ENCODE results near the gene ABCD4. TPM values are rescaled to one million over a fixed set of nuclear protein-coding genes. Genes with fewer than 3 reads are reported as not detected.

The ABCD4 gene
- polyA plus RNA-seq, 2 donors: 19.2 to 38.4 TPM

DNA sequence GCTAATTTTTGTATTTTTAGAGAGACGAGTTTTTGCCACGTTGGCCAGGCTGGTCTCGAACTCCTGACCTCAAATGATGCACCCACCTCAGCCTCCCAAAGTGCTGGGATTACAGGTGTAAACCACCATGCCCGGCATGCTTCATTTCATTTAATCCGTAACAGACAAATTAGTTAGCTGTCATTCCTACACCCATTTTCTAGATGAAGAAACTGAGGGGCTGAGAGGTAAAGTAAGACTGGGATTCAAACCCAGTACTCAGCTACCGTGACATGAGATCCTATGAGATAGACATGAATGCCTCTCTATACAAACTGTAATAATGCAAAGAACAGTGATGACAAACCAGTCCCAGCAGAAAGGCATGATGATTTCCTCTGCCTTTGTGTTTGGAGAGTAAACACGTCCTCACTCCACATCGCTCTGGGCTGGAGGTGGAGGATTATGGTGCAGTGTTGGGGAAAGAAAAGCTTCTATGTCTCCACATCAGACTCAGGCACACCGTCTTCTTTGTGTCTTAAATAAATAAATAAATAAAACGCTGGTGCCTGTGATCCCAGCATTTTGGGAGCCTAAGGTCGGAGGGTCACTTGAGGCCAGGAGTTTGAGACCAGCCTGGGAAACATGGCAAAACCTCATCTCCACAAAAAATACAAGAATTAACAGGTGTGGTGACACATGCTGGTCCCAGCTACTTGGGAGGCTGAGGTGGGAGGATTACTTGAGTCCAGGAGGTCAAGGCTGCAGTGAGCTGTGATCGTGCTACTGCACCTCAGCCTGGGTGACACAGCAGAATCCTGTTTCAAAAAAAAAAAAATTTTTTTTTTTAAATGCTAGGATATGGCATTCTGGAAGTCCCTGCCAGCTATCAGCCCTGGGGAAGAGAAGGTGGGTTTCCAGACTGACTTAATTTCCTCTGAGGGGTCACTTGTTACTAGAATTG, 53.0 kb downstream of the ABCD4 start:
- 65 to 67% methylated on average over 12 of the region's 12 CpGs for whole genome bisulfite sequencing, 2 donors
- Histone ChIP-seq H3K9me3 (ENCODE audit: control insufficient read depth in 2 of 2, insufficient read depth in 1 of 2, low read depth in 1 of 2, low read length in 1 of 2) (no peaks in the 10 kb centered on the region), H3K27ac (ENCODE audit: low read depth in 2 of 2, low read length in 1 of 2) (no peak overlapping the region), H3K27me3 (ENCODE audit: control insufficient read depth in 1 of 2, insufficient read depth in 2 of 2, low read length in 2 of 2) (peaks cover 0 to 7% of the 10 kb centered on the region in 2 donors), H3K36me3 (ENCODE audit: control insufficient read depth in 2 of 2, insufficient read depth in 2 of 2, low read length in 1 of 2) (no peaks in the 10 kb centered on the region), H3K4me3 (ENCODE audit: low read depth in 1 of 2, low read length in 2 of 2) (no peak overlapping the region), H3K4me1 (ENCODE audit: control insufficient read depth in 2 of 2, insufficient read depth in 2 of 2, low read length in 1 of 2) (no peaks in the 10 kb centered on the region)

DNA sequence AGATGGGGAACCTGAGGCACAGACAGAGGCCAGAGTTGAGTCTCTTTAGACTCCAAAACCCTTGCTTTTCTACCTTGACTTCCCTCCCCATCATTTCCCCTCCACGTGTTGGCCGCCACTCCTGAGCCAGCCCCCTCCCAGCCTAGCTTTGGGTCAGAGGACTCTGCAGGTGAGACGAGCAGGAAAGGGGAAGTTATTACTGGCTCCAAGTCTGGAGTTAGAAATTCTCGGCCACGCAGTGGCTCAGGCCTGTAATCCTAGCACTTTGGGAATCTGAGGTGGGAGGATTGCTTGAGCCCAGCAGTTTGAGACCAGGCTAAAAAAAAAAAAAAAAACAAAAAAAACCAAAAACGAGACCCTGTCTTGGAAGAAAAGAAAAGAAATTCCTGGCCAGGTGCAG, 54.7 kb downstream of the ABCD4 start:
- H3K4me3 ChIP-seq (ENCODE audit: low read depth in 1 of 2, low read length in 2 of 2): no peak overlapping the region
- no peaks in the 10 kb centered on the region for H3K36me3 ChIP-seq (ENCODE audit: control insufficient read depth in 2 of 2, insufficient read depth in 2 of 2, low read length in 1 of 2)
- H3K9me3 ChIP-seq (ENCODE audit: control insufficient read depth in 2 of 2, insufficient read depth in 1 of 2, low read depth in 1 of 2, low read length in 1 of 2): no peaks in the 10 kb centered on the region
- no peaks in the 10 kb centered on the region for H3K4me1 ChIP-seq (ENCODE audit: control insufficient read depth in 2 of 2, insufficient read depth in 2 of 2, low read length in 1 of 2)
- 56 to 65% methylated on average over 6 of the region's 6 CpGs for WGBS, 2 donors
- no peak overlapping the region for H3K27ac ChIP-seq (ENCODE audit: low read depth in 2 of 2, low read length in 1 of 2)
- H3K27me3 ChIP-seq (ENCODE audit: control insufficient read depth in 1 of 2, insufficient read depth in 2 of 2, low read length in 2 of 2): peaks cover 11 to 12% of the 10 kb centered on the region in 2 donors

DNA sequence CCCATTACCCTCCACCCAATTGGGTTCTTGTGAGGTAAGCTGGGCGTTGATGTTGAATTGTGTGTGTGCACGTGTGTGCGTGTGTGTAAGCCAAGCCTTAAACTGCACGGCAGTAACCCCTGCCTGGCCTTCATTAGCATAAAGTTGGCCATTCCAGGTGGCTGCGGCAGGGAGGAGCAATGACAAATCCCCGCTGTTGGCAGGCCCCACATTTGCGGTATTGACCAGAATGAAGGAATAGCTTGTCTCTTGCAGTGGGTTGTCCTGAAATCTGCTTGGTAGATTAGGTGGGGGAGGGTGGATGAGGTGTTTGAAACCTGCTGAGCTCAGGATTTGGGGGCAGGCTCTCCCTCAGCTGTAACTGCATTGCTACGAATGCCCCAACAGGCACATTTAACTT, 56.2 kb downstream of the ABCD4 start:
- Histone ChIP-seq H3K36me3 (ENCODE audit: control insufficient read depth in 2 of 2, insufficient read depth in 2 of 2, low read length in 1 of 2) (no peaks in the 10 kb centered on the region), H3K9me3 (ENCODE audit: control insufficient read depth in 2 of 2, insufficient read depth in 1 of 2, low read depth in 1 of 2, low read length in 1 of 2) (no peaks in the 10 kb centered on the region), H3K27me3 (ENCODE audit: control insufficient read depth in 1 of 2, insufficient read depth in 2 of 2, low read length in 2 of 2) (peaks cover 15 to 19% of the 10 kb centered on the region in 2 donors), H3K4me3 (ENCODE audit: low read depth in 1 of 2, low read length in 2 of 2) (no peak overlapping the region), H3K27ac (ENCODE audit: low read depth in 2 of 2, low read length in 1 of 2) (no peak overlapping the region), H3K4me1 (ENCODE audit: control insufficient read depth in 2 of 2, insufficient read depth in 2 of 2, low read length in 1 of 2) (peaks cover 1% of the 10 kb centered on the region in 2 donors)
- WGBS, 2 donors: 72 to 79% methylated on average over 8 of the region's 8 CpGs

DNA sequence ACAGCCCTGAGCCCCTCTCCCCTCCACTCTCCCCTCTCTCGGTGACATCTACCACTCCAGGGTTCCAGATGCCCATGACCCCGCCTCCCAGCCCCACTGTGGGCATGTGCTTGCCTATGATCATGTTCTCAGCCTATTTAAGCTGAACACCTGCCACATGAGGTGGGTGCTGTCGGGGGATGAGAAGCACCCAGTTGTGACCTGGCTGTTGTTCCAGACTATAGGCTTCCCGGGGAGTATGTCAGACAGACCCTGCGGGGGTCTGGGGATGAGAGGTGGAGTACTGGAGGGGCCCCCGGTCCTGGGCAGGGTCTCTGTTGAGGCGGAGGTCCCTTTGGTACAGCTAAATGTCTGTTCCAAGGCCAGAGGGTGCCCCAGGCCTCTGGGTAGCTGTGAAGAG, 57.4 kb downstream of the ABCD4 start:
- H3K27ac ChIP-seq (ENCODE audit: low read depth in 2 of 2, low read length in 1 of 2): no peak overlapping the region
- 66 to 69% methylated on average over 7 of the region's 7 CpGs for WGBS, 2 donors
- no peaks in the 10 kb centered on the region for H3K9me3 ChIP-seq (ENCODE audit: control insufficient read depth in 2 of 2, insufficient read depth in 1 of 2, low read depth in 1 of 2, low read length in 1 of 2)
- peaks cover 11 to 12% of the 10 kb centered on the region in 2 donors for H3K4me1 ChIP-seq (ENCODE audit: control insufficient read depth in 2 of 2, insufficient read depth in 2 of 2, low read length in 1 of 2)
- H3K4me3 ChIP-seq (ENCODE audit: low read depth in 1 of 2, low read length in 2 of 2): no peak overlapping the region
- no peaks in the 10 kb centered on the region for H3K36me3 ChIP-seq (ENCODE audit: control insufficient read depth in 2 of 2, insufficient read depth in 2 of 2, low read length in 1 of 2)
- peaks cover 15 to 31% of the 10 kb centered on the region in 2 donors for H3K27me3 ChIP-seq (ENCODE audit: control insufficient read depth in 1 of 2, insufficient read depth in 2 of 2, low read length in 2 of 2)

DNA sequence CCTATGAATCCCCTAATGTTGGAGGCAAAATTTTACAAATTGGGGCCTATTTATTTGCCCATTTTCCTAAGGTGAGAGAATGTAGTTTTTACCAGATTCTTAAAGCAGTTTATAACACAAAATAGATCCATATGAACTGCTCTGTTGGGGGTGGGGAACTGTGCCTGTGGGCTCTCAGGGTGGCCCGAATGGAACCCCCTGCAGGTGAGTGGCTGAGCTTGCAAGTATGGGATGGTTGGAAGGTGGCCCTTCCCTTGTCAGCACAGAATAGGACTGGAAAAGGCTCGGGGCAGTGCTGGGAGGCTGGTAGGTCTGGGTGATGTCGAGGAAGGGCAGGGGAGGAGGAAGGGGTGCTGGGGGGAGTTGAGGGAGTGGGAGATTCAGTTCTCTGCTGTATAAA, 58.6 kb downstream of the ABCD4 start:
- H3K36me3 ChIP-seq (ENCODE audit: control insufficient read depth in 2 of 2, insufficient read depth in 2 of 2, low read length in 1 of 2): no peaks in the 10 kb centered on the region
- H3K4me3 ChIP-seq (ENCODE audit: low read depth in 1 of 2, low read length in 2 of 2): no peak overlapping the region
- peaks cover 0 to 2% of the 10 kb centered on the region in 2 donors for H3K9me3 ChIP-seq (ENCODE audit: control insufficient read depth in 2 of 2, insufficient read depth in 1 of 2, low read depth in 1 of 2, low read length in 1 of 2)
- H3K27me3 ChIP-seq (ENCODE audit: control insufficient read depth in 1 of 2, insufficient read depth in 2 of 2, low read length in 2 of 2): peaks cover 15 to 42% of the 10 kb centered on the region in 2 donors
- H3K27ac ChIP-seq (ENCODE audit: low read depth in 2 of 2, low read length in 1 of 2): no peak overlapping the region
- 12 to 17% methylated on average over 3 of the region's 3 CpGs for WGBS, 2 donors
- H3K4me1 ChIP-seq (ENCODE audit: control insufficient read depth in 2 of 2, insufficient read depth in 2 of 2, low read length in 1 of 2): peaks cover 11 to 16% of the 10 kb centered on the region in 2 donors

DNA sequence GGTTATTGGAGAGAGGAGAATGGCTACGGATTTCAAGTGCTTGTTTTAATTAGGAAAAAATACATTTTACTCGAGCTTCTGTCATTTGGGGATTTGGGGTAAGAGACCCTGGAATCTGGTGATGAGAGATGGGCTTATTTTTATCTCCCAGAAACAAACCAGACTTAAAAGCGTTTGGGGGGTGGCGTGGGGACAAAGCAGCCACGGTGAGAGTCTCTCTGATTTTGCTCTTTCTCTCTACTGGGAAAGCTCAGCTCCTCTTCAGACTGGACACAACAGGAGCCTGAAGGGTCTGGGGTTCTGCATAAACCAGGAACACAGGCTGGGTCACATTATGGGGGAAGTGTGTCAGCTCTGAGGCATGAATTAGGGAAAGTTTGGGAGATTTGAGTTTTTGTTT, 59.7 kb downstream of the ABCD4 start:
- no peak overlapping the region for H3K27ac ChIP-seq (ENCODE audit: low read depth in 2 of 2, low read length in 1 of 2)
- H3K27me3 ChIP-seq (ENCODE audit: control insufficient read depth in 1 of 2, insufficient read depth in 2 of 2, low read length in 2 of 2): peaks cover 15 to 46% of the 10 kb centered on the region in 2 donors
- H3K9me3 ChIP-seq (ENCODE audit: control insufficient read depth in 2 of 2, insufficient read depth in 1 of 2, low read depth in 1 of 2, low read length in 1 of 2): peaks cover 0 to 2% of the 10 kb centered on the region in 2 donors
- H3K36me3 ChIP-seq (ENCODE audit: control insufficient read depth in 2 of 2, insufficient read depth in 2 of 2, low read length in 1 of 2): no peaks in the 10 kb centered on the region
- no peak overlapping the region for H3K4me3 ChIP-seq (ENCODE audit: low read depth in 1 of 2, low read length in 2 of 2)
- WGBS, 2 donors: 19 to 20% methylated on average over 5 of the region's 5 CpGs
- H3K4me1 ChIP-seq (ENCODE audit: control insufficient read depth in 2 of 2, insufficient read depth in 2 of 2, low read length in 1 of 2): peaks cover 11 to 16% of the 10 kb centered on the region in 2 donors

DNA sequence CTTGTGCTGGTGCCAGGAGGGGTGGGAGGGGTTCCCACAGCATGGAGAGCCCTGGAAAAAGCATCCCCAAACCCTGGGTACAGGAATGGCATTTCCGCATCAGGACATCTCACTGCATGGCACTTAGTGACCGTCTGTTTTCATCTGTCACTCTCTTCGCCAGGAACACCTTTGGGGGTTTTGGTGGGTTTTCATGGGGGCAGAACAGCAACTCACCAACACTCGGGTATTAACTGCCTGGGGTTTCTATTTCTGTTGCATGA, 60.0 kb downstream of the ABCD4 start:
- Histone ChIP-seq H3K36me3 (ENCODE audit: control insufficient read depth in 2 of 2, insufficient read depth in 2 of 2, low read length in 1 of 2) (no peaks in the 10 kb centered on the region), H3K4me3 (ENCODE audit: low read depth in 1 of 2, low read length in 2 of 2) (no peak overlapping the region), H3K27ac (ENCODE audit: low read depth in 2 of 2, low read length in 1 of 2) (no peak overlapping the region), H3K27me3 (ENCODE audit: control insufficient read depth in 1 of 2, insufficient read depth in 2 of 2, low read length in 2 of 2) (peaks cover 15 to 46% of the 10 kb centered on the region in 2 donors), H3K4me1 (ENCODE audit: control insufficient read depth in 2 of 2, insufficient read depth in 2 of 2, low read length in 1 of 2) (peaks cover 11 to 16% of the 10 kb centered on the region in 2 donors), H3K9me3 (ENCODE audit: control insufficient read depth in 2 of 2, insufficient read depth in 1 of 2, low read depth in 1 of 2, low read length in 1 of 2) (peaks cover 0 to 2% of the 10 kb centered on the region in 2 donors)
- 35 to 36% methylated on average over 4 of the region's 4 CpGs for WGBS, 2 donors

DNA sequence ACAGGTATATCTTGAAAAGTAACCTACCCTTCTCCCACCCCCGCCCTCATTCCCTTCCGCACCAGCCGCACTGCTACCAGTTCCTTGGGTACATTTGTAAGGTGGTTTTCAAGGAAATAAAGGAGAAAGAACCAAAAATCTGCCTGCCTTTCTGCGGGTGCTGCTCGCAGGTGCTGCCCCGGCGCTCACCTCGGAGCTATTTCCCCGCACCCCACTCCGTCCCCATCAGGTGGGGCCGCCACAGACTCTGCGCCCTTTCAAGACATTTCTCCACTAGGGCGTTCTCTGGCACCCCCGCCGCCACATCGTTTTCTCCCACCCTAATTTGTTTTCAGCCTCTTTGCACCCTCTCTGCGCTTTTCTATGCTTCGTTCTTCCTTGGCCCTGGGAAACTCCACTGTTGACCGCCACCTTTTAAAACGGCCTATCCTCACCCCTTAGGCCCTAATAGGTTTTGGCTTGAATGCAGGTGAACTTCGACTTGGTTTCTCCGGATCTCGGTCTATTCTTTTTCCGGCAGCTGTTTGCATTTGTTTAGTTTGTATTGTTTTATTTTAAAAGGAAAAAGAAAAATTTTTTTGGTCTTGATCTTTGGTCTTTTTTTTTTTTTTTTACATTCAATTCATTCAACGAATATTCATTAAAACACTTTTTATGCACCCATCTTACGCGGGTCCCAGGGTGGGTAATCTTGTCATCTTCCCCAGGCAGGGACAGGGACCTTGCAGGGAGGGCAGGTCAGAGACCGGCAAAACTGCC, 60.5 kb downstream of the ABCD4 start:
- Histone ChIP-seq H3K4me1 (ENCODE audit: control insufficient read depth in 2 of 2, insufficient read depth in 2 of 2, low read length in 1 of 2) (peaks cover 11 to 16% of the 10 kb centered on the region in 2 donors), H3K9me3 (ENCODE audit: control insufficient read depth in 2 of 2, insufficient read depth in 1 of 2, low read depth in 1 of 2, low read length in 1 of 2) (peaks cover 0 to 2% of the 10 kb centered on the region in 2 donors), H3K36me3 (ENCODE audit: control insufficient read depth in 2 of 2, insufficient read depth in 2 of 2, low read length in 1 of 2) (no peaks in the 10 kb centered on the region), H3K4me3 (ENCODE audit: low read depth in 1 of 2, low read length in 2 of 2) (no peak overlapping the region), H3K27ac (ENCODE audit: low read depth in 2 of 2, low read length in 1 of 2) (no peak overlapping the region), H3K27me3 (ENCODE audit: control insufficient read depth in 1 of 2, insufficient read depth in 2 of 2, low read length in 2 of 2) (peaks cover 15 to 46% of the 10 kb centered on the region in 2 donors)
- 17 to 20% methylated on average over 28 of the region's 28 CpGs for WGBS, 2 donors

DNA sequence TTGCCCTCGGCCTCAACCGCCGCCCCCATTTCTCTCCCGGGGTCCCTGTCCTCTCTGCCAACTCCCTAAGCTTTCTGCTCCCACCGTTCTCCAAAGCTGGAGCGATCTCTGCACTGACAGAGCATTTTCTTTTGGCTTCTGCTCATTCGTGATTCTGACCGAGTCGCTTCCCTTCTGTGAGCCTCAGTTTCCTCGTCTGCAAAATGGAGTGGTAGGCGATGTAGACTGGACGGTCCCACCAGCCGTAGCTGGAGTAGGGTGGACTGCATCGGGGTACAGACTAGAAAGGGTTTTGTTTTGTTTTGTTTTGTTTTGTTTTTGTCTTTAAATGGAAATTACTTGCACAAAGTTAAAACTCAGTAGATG, 61.1 kb downstream of the ABCD4 start:
- no peaks in the 10 kb centered on the region for H3K36me3 ChIP-seq (ENCODE audit: control insufficient read depth in 2 of 2, insufficient read depth in 2 of 2, low read length in 1 of 2)
- H3K4me1 ChIP-seq (ENCODE audit: control insufficient read depth in 2 of 2, insufficient read depth in 2 of 2, low read length in 1 of 2): peaks cover 11 to 16% of the 10 kb centered on the region in 2 donors
- H3K27me3 ChIP-seq (ENCODE audit: control insufficient read depth in 1 of 2, insufficient read depth in 2 of 2, low read length in 2 of 2): peaks cover 15 to 46% of the 10 kb centered on the region in 2 donors
- H3K27ac ChIP-seq (ENCODE audit: low read depth in 2 of 2, low read length in 1 of 2): no peak overlapping the region
- peaks cover 0 to 2% of the 10 kb centered on the region in 2 donors for H3K9me3 ChIP-seq (ENCODE audit: control insufficient read depth in 2 of 2, insufficient read depth in 1 of 2, low read depth in 1 of 2, low read length in 1 of 2)
- peak overlapping the region in 1 of 2 donors; percentile 8 for H3K4me3 ChIP-seq (ENCODE audit: low read depth in 1 of 2, low read length in 2 of 2)
- 9 to 10% methylated on average over 14 of the region's 14 CpGs for WGBS, 2 donors
